Cardiac muscle cell (in vitro differentiated cells and primary cell): ENCODE data around the gene SPRR1B. TPM values are rescaled to one million over a fixed set of nuclear protein-coding genes. Genes with fewer than 3 reads are reported as not detected.
"Not testable (repeated sequence)": the region's sequence is repeated elsewhere in the genome, so short reads cannot be mapped to it uniquely, and the experiment has no call there.

Experiments used
- DNase-seq, 2 donors: peaks; one replicate each; pipeline versions ENCODE4 v3.0.0 to v3.0.0-alpha.2; 2010 to 2017; ENCODE audit warnings: low read depth in 1 of 2, low spot score in 1 of 2
- H3K27ac ChIP-seq: fragments of 200-600 bp; sonication (generic); 2 replicates; pipeline ENCODE4 v1.5.1; 2016
- H3K27me3 ChIP-seq: fragments of 200-600 bp; sonication (generic); 2 replicates; pipeline ENCODE4 v1.6.0; 2016; ENCODE audit warnings: control low read depth
- H3K36me3 ChIP-seq: fragments of 200-600 bp; sonication (generic); 2 replicates; pipeline ENCODE4 v1.5.1; 2016; ENCODE audit warnings: control low read depth
- H3K4me1 ChIP-seq: fragments of 200-600 bp; sonication (generic); 2 replicates; pipeline ENCODE4 v1.8.1; 2017; ENCODE audit warnings: low read depth, mild to moderate bottlenecking, mixed run types
- H3K4me3 ChIP-seq: fragments of 200-600 bp; sonication (generic); 2 replicates; pipeline ENCODE4 v1.5.1; 2016; ENCODE audit warnings: mild to moderate bottlenecking
- H3K9me3 ChIP-seq: fragments of 200-600 bp; sonication (generic); 2 replicates; pipeline ENCODE4 v1.5.1; 2017; ENCODE audit warnings: low read depth, mild to moderate bottlenecking, control low read depth
- polyA plus RNA-seq: library from polyadenylated mRNA; unstranded; fragments of >200 nt; fragmentation: Nextera tagmentation; extraction: Ambion mirVana; gene quantifications from 2 replicates; pipeline ENCODE4 v1.2.1, GENCODE V29; 2016
- total RNA-seq: library from RNA; depleted of rRNA; stranded (reverse); fragments of >200 nt; gene quantifications from 2 replicates; pipeline ENCODE4 v1.2.3, GENCODE V29; 2016
- TF ChIP-seq, protein P1 (sequence below): IDR thresholded peaks from 2 replicates; pipeline ENCODE4 v1.5.1; 2012; ENCODE audit warnings: low read depth, mild to moderate bottlenecking, low read length

SPRR1B gene
- total and polyA plus RNA-seq, 2 experiments from 2014 or later, result not detected

DNA sequence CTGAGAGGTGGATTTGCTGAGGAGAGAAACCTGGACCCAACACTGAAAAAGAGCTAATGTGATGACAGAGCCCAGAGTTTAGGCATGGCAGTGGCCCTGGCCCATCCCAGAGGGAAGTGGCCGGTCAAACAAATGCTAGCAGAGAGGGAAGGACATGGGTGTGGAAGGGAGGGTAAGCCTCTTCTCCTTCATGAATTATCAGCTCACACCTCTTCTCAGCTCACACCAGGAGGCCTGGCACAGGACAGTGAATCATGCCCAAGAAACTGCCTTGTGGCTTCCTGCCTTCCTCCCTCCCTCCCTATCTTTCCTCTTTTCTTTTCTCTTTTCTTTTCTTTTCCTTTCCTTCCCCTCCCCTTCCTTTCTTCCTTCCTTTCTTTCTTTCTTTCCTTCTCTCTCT is 30.7 kb upstream of the SPRR1B start:
- H3K27ac ChIP-seq, result no peak overlapping the region
- no peaks in the 10 kb centered on the region for H3K27me3 ChIP-seq
- no peaks in the 10 kb centered on the region for H3K36me3 ChIP-seq
- no peaks in the 10 kb centered on the region for H3K9me3 ChIP-seq
- H3K4me3 ChIP-seq, result no peak overlapping the region
- H3K4me1 ChIP-seq, result no peaks in the 10 kb centered on the region
- TF ChIP-seq, protein P1, sequence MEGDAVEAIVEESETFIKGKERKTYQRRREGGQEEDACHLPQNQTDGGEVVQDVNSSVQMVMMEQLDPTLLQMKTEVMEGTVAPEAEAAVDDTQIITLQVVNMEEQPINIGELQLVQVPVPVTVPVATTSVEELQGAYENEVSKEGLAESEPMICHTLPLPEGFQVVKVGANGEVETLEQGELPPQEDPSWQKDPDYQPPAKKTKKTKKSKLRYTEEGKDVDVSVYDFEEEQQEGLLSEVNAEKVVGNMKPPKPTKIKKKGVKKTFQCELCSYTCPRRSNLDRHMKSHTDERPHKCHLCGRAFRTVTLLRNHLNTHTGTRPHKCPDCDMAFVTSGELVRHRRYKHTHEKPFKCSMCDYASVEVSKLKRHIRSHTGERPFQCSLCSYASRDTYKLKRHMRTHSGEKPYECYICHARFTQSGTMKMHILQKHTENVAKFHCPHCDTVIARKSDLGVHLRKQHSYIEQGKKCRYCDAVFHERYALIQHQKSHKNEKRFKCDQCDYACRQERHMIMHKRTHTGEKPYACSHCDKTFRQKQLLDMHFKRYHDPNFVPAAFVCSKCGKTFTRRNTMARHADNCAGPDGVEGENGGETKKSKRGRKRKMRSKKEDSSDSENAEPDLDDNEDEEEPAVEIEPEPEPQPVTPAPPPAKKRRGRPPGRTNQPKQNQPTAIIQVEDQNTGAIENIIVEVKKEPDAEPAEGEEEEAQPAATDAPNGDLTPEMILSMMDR, result no peak
- no peak for DNase-seq

DNA sequence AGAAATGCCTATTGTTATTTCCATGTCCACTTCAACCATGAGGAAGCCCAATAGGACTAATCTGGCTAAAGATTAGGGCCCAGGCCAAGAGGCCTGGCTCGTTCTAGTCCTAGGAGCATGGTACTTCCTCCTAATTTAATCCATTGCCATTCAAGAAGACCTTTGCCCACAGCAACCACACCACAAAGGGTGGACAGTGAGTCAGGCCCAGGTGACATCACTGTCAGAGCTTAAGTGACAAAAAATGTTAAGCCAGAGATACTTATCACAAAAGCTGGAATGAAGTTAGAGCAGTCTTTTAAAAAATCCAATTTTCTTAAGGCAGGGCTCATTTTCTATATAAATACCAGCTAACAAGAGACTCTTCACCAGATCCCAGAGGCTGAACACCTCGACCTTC is 29.6 kb upstream of the SPRR1B start, which contains the start of gene SPRR3:
SPRR3 (plus strand) TSS at position 368 of the 400 bp plus-strand sequence. CDS start 1,272 bp downstream, outside the sequence.
- TF ChIP-seq, protein P1, result no peak
- Histone ChIP-seq H3K4me1 (no peaks in the 10 kb centered on the region), H3K4me3 (no peak within 1 kb of the TSS), H3K27ac (no peak within 1 kb of the TSS), H3K27me3 (no peaks in the 10 kb centered on the region), H3K36me3 (no peaks in the 10 kb centered on the region), H3K9me3 (no peaks in the 10 kb centered on the region)
- no peak for DNase-seq

DNA sequence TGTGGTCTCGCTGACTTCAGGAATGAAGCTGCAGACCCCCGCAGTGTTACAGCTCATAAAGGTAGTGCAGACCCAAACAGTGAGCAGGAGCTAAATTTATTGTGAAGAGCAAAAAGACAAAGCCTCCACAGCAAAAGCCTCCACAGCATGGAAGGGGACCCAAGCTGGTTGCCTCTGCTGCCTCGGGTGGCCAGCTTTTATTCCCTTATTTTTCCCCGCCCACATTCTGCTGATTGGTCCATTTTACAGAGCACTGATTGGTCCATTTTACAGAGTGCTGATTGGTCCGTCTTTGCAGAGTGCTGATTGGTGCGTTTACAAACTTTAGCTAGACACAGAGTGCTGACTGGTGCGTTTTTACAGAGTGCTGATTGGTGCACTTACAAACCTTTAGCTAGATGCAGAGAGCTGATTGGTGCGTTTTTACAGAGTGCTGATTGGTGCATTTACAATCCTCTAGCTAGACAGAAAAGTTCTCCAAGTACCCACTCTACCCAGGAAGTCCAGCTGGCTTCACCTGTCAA is 19.7 kb upstream of the SPRR1B start:
- H3K27me3 ChIP-seq, H3K9me3 ChIP-seq, H3K36me3 ChIP-seq, DNase-seq, H3K4me1 ChIP-seq, H3K27ac ChIP-seq, H3K4me3 ChIP-seq: not testable (repeated sequence)

DNA sequence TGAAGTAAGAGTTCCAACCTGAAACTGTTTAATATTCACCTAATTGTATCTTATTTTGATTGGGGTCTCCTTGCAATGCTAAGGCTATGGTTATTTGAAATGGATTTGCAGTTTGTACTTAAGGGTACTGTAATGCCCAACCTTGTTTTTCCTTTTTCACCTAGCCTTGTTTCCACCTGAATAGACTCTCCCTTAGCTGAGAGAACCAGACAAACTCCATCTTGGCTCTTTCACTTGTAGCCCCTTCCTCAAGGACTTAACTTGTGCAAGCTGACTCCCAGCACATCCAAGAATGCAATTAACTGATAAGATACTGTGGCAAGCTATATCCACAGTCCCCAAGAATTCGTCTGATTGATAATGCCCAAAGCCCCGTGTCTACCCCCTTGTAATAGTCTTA is 9.2 kb upstream of the SPRR1B start:
- DNase-seq, H3K36me3 ChIP-seq, H3K4me1 ChIP-seq, H3K27me3 ChIP-seq, H3K27ac ChIP-seq, H3K4me3 ChIP-seq, H3K9me3 ChIP-seq: not testable (repeated sequence)

DNA sequence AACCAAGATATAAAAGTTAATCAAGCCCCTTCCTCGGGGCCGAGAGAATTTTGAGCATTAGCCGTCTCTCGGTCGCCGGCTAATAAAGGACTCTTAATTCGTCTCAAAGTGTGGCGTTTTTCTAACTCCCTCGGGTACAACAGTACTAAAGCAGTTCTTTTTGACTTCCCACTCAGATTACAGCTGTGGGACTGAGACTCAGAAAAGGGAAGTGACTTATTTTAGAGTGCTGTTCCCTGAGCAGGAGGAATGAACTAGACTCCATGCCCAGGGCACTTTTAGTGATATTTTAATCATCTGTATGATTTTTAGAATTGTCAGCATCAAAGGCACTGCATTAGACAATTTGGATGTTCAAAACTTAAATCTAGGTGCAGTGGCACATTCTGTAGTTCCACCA is 8.7 kb upstream of the SPRR1B start:
- not testable (repeated sequence) for H3K4me3 ChIP-seq, H3K4me1 ChIP-seq, H3K36me3 ChIP-seq, H3K9me3 ChIP-seq, DNase-seq, H3K27ac ChIP-seq, H3K27me3 ChIP-seq

DNA sequence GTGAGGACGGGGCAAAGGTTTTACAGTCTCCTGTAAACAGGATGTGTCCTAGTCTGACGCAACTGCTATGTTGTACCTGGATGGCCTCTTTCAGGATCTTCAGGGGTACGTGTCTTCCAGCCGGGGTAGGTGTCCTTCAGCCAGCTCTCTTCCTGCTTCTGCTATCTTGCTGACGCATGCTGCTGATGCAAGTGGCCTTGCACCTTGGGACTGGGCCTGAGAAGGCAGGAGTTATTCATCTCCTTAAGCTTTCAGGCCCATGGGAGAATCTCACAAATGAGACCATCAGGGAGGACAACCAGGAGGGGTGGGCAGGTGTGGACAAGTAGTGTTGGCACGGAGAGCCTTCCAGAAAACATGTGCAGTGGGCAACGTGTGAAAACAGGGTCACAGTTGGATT is 7.9 kb upstream of the SPRR1B start:
- Histone ChIP-seq H3K4me3 (no peak overlapping the region), H3K36me3 (no peaks in the 10 kb centered on the region), H3K27ac (no peak overlapping the region), H3K9me3 (no peaks in the 10 kb centered on the region), H3K4me1 (no peaks in the 10 kb centered on the region), H3K27me3 (no peaks in the 10 kb centered on the region)
- TF ChIP-seq, protein P1, result no peak
- no peak for DNase-seq

DNA sequence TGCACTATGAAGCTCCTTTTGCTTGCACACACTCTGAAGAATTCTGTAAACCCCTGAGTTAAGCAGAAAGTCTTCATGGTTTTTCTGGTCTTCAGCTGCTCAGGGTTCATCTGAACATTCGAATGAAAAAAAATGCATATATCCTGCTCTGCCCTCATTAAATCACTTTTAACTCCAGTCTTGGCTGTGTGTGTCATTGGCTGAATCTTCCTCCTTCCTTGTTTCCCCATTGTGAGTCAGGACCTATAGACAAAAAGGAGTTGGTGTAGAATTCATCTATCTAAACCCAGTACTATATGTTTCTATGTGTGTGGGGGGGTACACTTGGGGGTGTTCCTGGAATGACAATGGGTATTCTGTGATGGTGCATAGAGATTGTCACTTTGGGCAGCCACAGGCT is 6.6 kb upstream of the SPRR1B start:
- Histone ChIP-seq H3K36me3 (no peaks in the 10 kb centered on the region), H3K27ac (no peak overlapping the region), H3K4me3 (no peak overlapping the region), H3K4me1 (no peaks in the 10 kb centered on the region), H3K27me3 (no peaks in the 10 kb centered on the region), H3K9me3 (no peaks in the 10 kb centered on the region)
- TF ChIP-seq, protein P1, result no peak
- no peak for DNase-seq
